Transverse colon (tissue), 1 donor: ENCODE data around the gene CD226.

Experiments used
- EP300 ChIP-seq: sonication (generic); formaldehyde crosslinking; IDR thresholded peaks from one replicate; pipeline ENCODE4 v1.6.1; 2017; ENCODE audit warnings: antibody characterized with exemption, low read depth
- POLR2A ChIP-seq: fragments of 450-650 bp; IDR thresholded peaks from one replicate; pipeline ENCODE4 v1.6.1; 2016; ENCODE audit warnings: antibody characterized with exemption, mild to moderate bottlenecking, moderate library complexity

GRCh38 chr18:69963196-69963595 is 15.5 kb upstream of the CD226 start:
- TF ChIP-seq EP300 (no peak), POLR2A (no peak)
